Measurements from ENCODE around the gene PMVK. TPM values are rescaled to one million over a fixed set of nuclear protein-coding genes. Genes with fewer than 3 reads are reported as not detected.

The PMVK gene
- total and polyA plus RNA-seq, 4 donors, result 18.4 to 48.8 (median 43.4) TPM

GRCh38 chr1:154952664-154953063 lies 16.1 kb upstream of the PMVK start:
- Histone ChIP-seq H3K36me3 (ENCODE audit: control insufficient read depth in 4 of 4, insufficient read depth in 4 of 4, low read length in 4 of 4) (peaks cover 0 to 20% (median 6%) of the 10 kb centered on the region in 4 donors), H3K9ac (ENCODE audit: insufficient read depth in 1 of 2, low read length in 2 of 2) (no peak overlapping the region), H3K4me3 (no peak overlapping the region), H3K4me1 (ENCODE audit: control insufficient read depth in 5 of 5, insufficient read depth in 5 of 5, low read length in 5 of 5) (peaks cover 7 to 27% (median 19%) of the 10 kb centered on the region in 5 donors), H3K27ac (ENCODE audit: low read depth in 1 of 2, low read length in 1 of 2) (no peak overlapping the region), H3K9me3 (ENCODE audit: control insufficient read depth in 4 of 4, insufficient read depth in 3 of 4, low read length in 3 of 4) (no peaks in the 10 kb centered on the region), H3K27me3 (ENCODE audit: control insufficient read depth in 3 of 3, insufficient read depth in 3 of 3, low read length in 2 of 3) (no peaks in the 10 kb centered on the region)
- WGBS, 2 donors, result 84 to 85% methylated on average over 6 of the region's 6 CpGs
- no peak for ATAC-seq (ENCODE audit: insufficient read depth, low FRiP score)
- TF ChIP-seq CTCF (IDR thresholded peaks at IDR 0.05; ENCODE audit: control extremely low read depth, extremely low read depth), result no peak
- no peak for DNase-seq

DNA sequence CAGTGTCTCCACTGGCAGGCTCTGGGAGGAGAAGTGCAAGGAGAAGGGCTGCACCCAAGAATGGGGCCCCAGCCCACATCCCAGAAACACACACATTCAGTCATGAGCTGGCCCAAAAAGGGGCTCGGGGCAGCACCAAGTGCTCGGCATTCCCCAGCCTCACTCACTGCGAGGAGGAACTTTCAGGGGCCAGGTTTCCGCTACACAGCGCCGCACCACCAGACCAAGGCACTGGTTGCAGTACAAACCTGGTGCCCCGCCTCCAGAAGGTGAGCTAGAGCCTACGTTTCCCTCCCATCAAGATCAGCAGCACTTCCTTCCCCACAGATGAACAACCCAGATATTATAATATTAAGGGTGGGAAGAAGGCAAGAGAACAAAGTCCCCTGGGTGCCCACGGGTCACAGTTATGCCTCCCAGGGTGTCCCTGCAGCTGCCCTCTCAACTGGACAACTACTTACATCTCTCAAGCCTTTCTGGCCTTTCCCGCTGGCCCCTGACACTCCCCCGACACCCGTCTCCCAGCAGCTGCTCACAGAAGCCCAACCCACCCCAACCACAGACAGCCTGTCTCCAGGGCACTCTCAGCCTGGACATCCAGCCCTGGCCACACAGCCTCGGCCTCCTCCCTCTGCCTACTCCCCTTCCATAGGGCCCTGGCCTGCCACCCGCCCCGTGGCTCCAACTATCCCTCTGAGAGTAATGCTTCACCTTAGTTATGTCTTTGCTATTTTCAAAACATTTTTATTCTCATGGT lies 15.6 kb upstream of the PMVK start:
- H3K27ac ChIP-seq (ENCODE audit: low read depth in 1 of 2, low read length in 1 of 2), result no peak overlapping the region
- no peak overlapping the region for H3K9ac ChIP-seq (ENCODE audit: insufficient read depth in 1 of 2, low read length in 2 of 2)
- no peak for TF ChIP-seq CTCF (IDR thresholded peaks at IDR 0.05; ENCODE audit: control extremely low read depth, extremely low read depth)
- DNase-seq (no peak), ATAC-seq (ENCODE audit: insufficient read depth, low FRiP score) (no peak)
- H3K9me3 ChIP-seq (ENCODE audit: control insufficient read depth in 4 of 4, insufficient read depth in 3 of 4, low read length in 3 of 4), result no peaks in the 10 kb centered on the region
- no peak overlapping the region for H3K4me3 ChIP-seq
- H3K36me3 ChIP-seq (ENCODE audit: control insufficient read depth in 4 of 4, insufficient read depth in 4 of 4, low read length in 4 of 4), result peaks cover 0 to 25% (median 9%) of the 10 kb centered on the region in 4 donors
- 46 to 67% methylated on average over 15 of the region's 15 CpGs for WGBS, 2 donors
- H3K4me1 ChIP-seq (ENCODE audit: control insufficient read depth in 5 of 5, insufficient read depth in 5 of 5, low read length in 5 of 5), result peaks cover 7 to 24% (median 19%) of the 10 kb centered on the region in 5 donors
- no peaks in the 10 kb centered on the region for H3K27me3 ChIP-seq (ENCODE audit: control insufficient read depth in 3 of 3, insufficient read depth in 3 of 3, low read length in 2 of 3)

GRCh38 chr1:154948079-154948478 lies 11.6 kb upstream of the PMVK start:
- H3K27me3 ChIP-seq (ENCODE audit: control insufficient read depth in 3 of 3, insufficient read depth in 3 of 3, low read length in 2 of 3), result no peaks in the 10 kb centered on the region
- H3K36me3 ChIP-seq (ENCODE audit: control insufficient read depth in 4 of 4, insufficient read depth in 4 of 4, low read length in 4 of 4), result peaks cover 0 to 41% (median 13%) of the 10 kb centered on the region in 4 donors
- peaks cover 0 to 15% (median 2%) of the 10 kb centered on the region in 5 donors for H3K4me1 ChIP-seq (ENCODE audit: control insufficient read depth in 5 of 5, insufficient read depth in 5 of 5, low read length in 5 of 5)
- ATAC-seq (ENCODE audit: insufficient read depth, low FRiP score) (no peak), DNase-seq (no peak)
- H3K27ac ChIP-seq (ENCODE audit: low read depth in 1 of 2, low read length in 1 of 2), result no peak overlapping the region
- no peak overlapping the region for H3K9ac ChIP-seq (ENCODE audit: insufficient read depth in 1 of 2, low read length in 2 of 2)
- no peak for TF ChIP-seq CTCF (IDR thresholded peaks at IDR 0.05; ENCODE audit: control extremely low read depth, extremely low read depth)
- no peaks in the 10 kb centered on the region for H3K9me3 ChIP-seq (ENCODE audit: control insufficient read depth in 4 of 4, insufficient read depth in 3 of 4, low read length in 3 of 4)
- H3K4me3 ChIP-seq, result no peak overlapping the region
- WGBS, 2 donors, result 96 to 98% methylated on average over 11 of the region's 11 CpGs

Data from lung (tissue), 12 donors.